NCI-H2029 (cell line): ENCODE results near the gene LRP1B.

ENCODE experiments used
- DNase-seq: peaks from one replicate; lab custom pipeline; 2025; lab: John Stamatoyannopoulos, UW

LRP1B gene

GRCh38 chr2:140808211-140808610 lies 1322.6 kb downstream of the LRP1B start:
- DNase-seq = no peak

GRCh38 chr2:140804700-140805260 lies 1326.0 kb downstream of the LRP1B start:
- DNase-seq = no peak

GRCh38 chr2:140801311-140801710 lies 1329.5 kb downstream of the LRP1B start:
- no peak for DNase-seq

GRCh38 chr2:140797718-140798117 lies 1333.1 kb downstream of the LRP1B start:
- DNase-seq = no peak

GRCh38 chr2:140791802-140792201 lies 1339.0 kb downstream of the LRP1B start:
- no peak for DNase-seq

- DNase-seq = peak; percentile 76
Observed at GRCh38 chr2:140786585-140786984, 1344.2 kb downstream of the LRP1B start.

- no peak for DNase-seq
Observed at GRCh38 chr2:140775411-140775810, 1355.4 kb downstream of the LRP1B start.

GRCh38 chr2:140770645-140771044 lies 1360.2 kb downstream of the LRP1B start:
- DNase-seq = no peak

- no peak for DNase-seq
Observed at GRCh38 chr2:140761807-140762206, 1369.0 kb downstream of the LRP1B start.

- no peak for DNase-seq
Observed at GRCh38 chr2:140759426-140760156, 1371.2 kb downstream of the LRP1B start.

GRCh38 chr2:140747665-140748064 lies 1383.2 kb downstream of the LRP1B start:
- DNase-seq = no peak

- no peak for DNase-seq
Observed at GRCh38 chr2:140747090-140747489, 1383.7 kb downstream of the LRP1B start.

- no peak for DNase-seq
Observed at GRCh38 chr2:140744379-140744778, 1386.4 kb downstream of the LRP1B start.

- DNase-seq = no peak
Observed at GRCh38 chr2:140737006-140737405, 1393.8 kb downstream of the LRP1B start.

- DNase-seq = no peak
Observed at GRCh38 chr2:140734992-140735391, 1395.8 kb downstream of the LRP1B start.

GRCh38 chr2:140718999-140719398 lies 1411.8 kb downstream of the LRP1B start:
- no peak for DNase-seq

- no peak for DNase-seq
Observed at GRCh38 chr2:140717481-140717880, 1413.3 kb downstream of the LRP1B start.

- no peak for DNase-seq
Observed at GRCh38 chr2:140714586-140714985, 1416.2 kb downstream of the LRP1B start.

- no peak for DNase-seq
Observed at GRCh38 chr2:140711867-140712266, 1418.9 kb downstream of the LRP1B start.

GRCh38 chr2:140701726-140702125 lies 1429.1 kb downstream of the LRP1B start:
- no peak for DNase-seq

- no peak for DNase-seq
Observed at GRCh38 chr2:140698636-140699035, 1432.2 kb downstream of the LRP1B start.

- DNase-seq = no peak
Observed at GRCh38 chr2:140696449-140696848, 1434.4 kb downstream of the LRP1B start.

GRCh38 chr2:140695155-140695554 lies 1435.7 kb downstream of the LRP1B start:
- DNase-seq = no peak

- DNase-seq = no peak
Observed at GRCh38 chr2:140687825-140688224, 1443.0 kb downstream of the LRP1B start.
